ENCODE measurements around the gene GPR84. TPM values are rescaled to one million over a fixed set of nuclear protein-coding genes. Genes with fewer than 3 reads are reported as not detected.

The GPR84 gene
- total and polyA plus RNA-seq, 2 of the 8 experiments (the other 6 are each of a cell fraction or from before 2014, with no cell fraction given) = 0.09 TPM; not detected in 1

DNA sequence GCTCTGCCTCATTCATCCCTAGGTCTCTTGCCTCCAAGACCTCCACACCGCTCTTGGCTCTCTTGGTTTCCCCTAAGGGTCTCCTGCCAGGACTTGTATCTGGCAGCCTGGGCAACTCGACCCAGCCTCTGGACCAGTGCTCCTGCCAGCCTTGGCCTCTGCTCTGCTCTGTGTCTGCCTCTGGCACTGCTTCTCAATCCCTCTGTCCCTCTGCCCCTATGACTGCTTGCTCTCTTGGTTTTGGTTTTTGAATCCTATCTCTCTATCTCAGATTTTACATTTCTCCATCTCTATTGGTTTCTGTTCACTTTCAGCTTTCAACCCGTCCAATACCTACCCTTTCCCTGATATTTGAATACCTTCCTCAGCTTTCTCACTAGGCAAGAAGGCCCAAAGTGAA lies 48.5 kb upstream of the GPR84 start:
- no peak overlapping the region for H2AFZ ChIP-seq (ENCODE audit: low read length)
- FAIRE-seq (no peak), DNase-seq (ENCODE audit: low read depth in 1 of 2, low spot score in 2 of 2) (peak in 1 of 2 experiments; percentile 39)
- no peak overlapping the region for H3K4me2 ChIP-seq (ENCODE audit: insufficient read depth in 1 of 2, low read depth in 2 of 2, low read length in 2 of 2)
- no peak overlapping the region for H2BK20ac ChIP-seq (ENCODE audit: low read length)
- no peak overlapping the region for H3K9ac ChIP-seq (replicated peaks in 1 of 4; ENCODE audit: extremely low read depth in 1 of 4, low read depth in 3 of 4, low read length in 3 of 4)
- no peak overlapping the region for H4K5ac ChIP-seq (ENCODE audit: insufficient read length, low read depth, low read length)
- no peak overlapping the region for H3K18ac ChIP-seq (ENCODE audit: extremely low read depth, low read length)
- peaks cover 0 to under 1% (median 0%) of the 10 kb centered on the region in 4 experiments; a peak in 2 of 8 replicates for H3K36me3 ChIP-seq (ENCODE audit: control insufficient read depth in 2 of 4, insufficient read depth in 4 of 4, low read length in 3 of 4)
- no peak overlapping the region for H3K23ac ChIP-seq (ENCODE audit: insufficient read length)
- H3K27ac ChIP-seq (ENCODE audit: low read depth, low read length) = no peak overlapping the region
- H3K9me3 ChIP-seq (ENCODE audit: insufficient read depth in 2 of 2, low read depth in 1 of 2, low read length in 1 of 2) = no peaks in the 10 kb centered on the region
- H2BK12ac ChIP-seq (ENCODE audit: low read depth, low read length) = 0 out of 2 replicates have a peak overlapping the region, but pooled peaks have one; percentile 39
- H2BK5ac ChIP-seq (ENCODE audit: low read depth, low read length) = no peak overlapping the region
- no peak overlapping the region for H3K4ac ChIP-seq (replicated peaks; ENCODE audit: insufficient read length, low read depth, low read length)
- H3K79me2 ChIP-seq (ENCODE audit: control insufficient read depth in 1 of 2, insufficient read depth in 2 of 2, low read length in 2 of 2) = no peaks in the 10 kb centered on the region
- no peak overlapping the region for H3K56ac ChIP-seq (replicated peaks; ENCODE audit: insufficient read length, low read depth, low read length)
- no peak overlapping the region for H2BK120ac ChIP-seq (replicated peaks; ENCODE audit: low read depth, low read length)
- POLR2A ChIA-PET (ENCODE audit: partially characterized antibody) = interaction anchor here (0.7 to 0.9 kb wide), 2 partner anchors 127 to 133 kb away, joined by 3 read pairs; partner anchors contain the start of gene CBX5
- H3K4me1 ChIP-seq (replicated peaks in 1 of 4; ENCODE audit: control insufficient read depth in 3 of 4, insufficient read depth in 4 of 4, low read length in 3 of 4) = peaks cover 0 to 10% (median 2%) of the 10 kb centered on the region in 4 experiments; a peak in 5 of 7 replicates
- no peak for TF ChIP-seq POLR2AphosphoS5 (IDR thresholded peaks at IDR 0.05; ENCODE audit: low read depth, low read length)
- H2AK5ac ChIP-seq (ENCODE audit: low read depth, low read length) = no peak overlapping the region
- CTCF ChIA-PET (ENCODE audit: partially characterized antibody) = interaction anchor here (0.6 to 12.1 kb wide), 7 partner anchors 12 to 1253 kb away, joined by 3 to 271 read pairs (median 21); no protein-coding TSS in a partner anchor
- no peak overlapping the region for H2BK15ac ChIP-seq (ENCODE audit: low read length)
- peaks cover 2% of the 10 kb centered on the region in 2 experiments for H4K20me1 ChIP-seq (replicated peaks in 1 of 2; ENCODE audit: control insufficient read depth in 1 of 2, insufficient read depth in 2 of 2, low read length in 2 of 2)
- H3K14ac ChIP-seq (ENCODE audit: insufficient read length) = no peak overlapping the region
- H4K8ac ChIP-seq (ENCODE audit: extremely low read depth, insufficient read depth, low read length) = no peak overlapping the region
- peaks cover 2% of the 10 kb centered on the region for H3K23me2 ChIP-seq (ENCODE audit: low read depth, low read length)
- no peak overlapping the region for H3K4me3 ChIP-seq (ENCODE audit: extremely low read depth in 1 of 4, insufficient read depth in 2 of 4, low read depth in 3 of 4, low read length in 4 of 4)
- WGBS, 2 experiments (ENCODE audit: extremely low coverage in 1 of 2, insufficient coverage in 1 of 2, insufficient read length in 1 of 2, insufficient replicate concordance in 2 of 2, low coverage in 1 of 2, low lambda C conversion rate in 2 of 2, missing lambda C conversion rate in 1 of 2) = 93% methylated on average over 3 of the region's 3 CpGs; no CpG with 5 or more reads in 1 of the 2 experiments
- peaks cover 0 to 5% (median 4%) of the 10 kb centered on the region in 4 experiments; a peak in 3 of 7 replicates for H3K27me3 ChIP-seq (replicated peaks in 1 of 4; ENCODE audit: control insufficient read depth in 3 of 4, extremely low read depth in 1 of 4, insufficient read depth in 3 of 4, low read length in 3 of 4)
- H3K79me1 ChIP-seq (ENCODE audit: low read depth, low read length) = peaks cover 2% of the 10 kb centered on the region; the same call in 1 of the 2 replicates
- no peak overlapping the region for H4K91ac ChIP-seq (replicated peaks; ENCODE audit: insufficient read length, low read length)

Measured in H1 (cell line).